Measurements from ENCODE around the gene PDPK1.
"Not testable (repeated sequence)": the region's sequence is repeated elsewhere in the genome, so short reads cannot be mapped to it uniquely, and the experiment has no call there.

Gene PDPK1

DNA sequence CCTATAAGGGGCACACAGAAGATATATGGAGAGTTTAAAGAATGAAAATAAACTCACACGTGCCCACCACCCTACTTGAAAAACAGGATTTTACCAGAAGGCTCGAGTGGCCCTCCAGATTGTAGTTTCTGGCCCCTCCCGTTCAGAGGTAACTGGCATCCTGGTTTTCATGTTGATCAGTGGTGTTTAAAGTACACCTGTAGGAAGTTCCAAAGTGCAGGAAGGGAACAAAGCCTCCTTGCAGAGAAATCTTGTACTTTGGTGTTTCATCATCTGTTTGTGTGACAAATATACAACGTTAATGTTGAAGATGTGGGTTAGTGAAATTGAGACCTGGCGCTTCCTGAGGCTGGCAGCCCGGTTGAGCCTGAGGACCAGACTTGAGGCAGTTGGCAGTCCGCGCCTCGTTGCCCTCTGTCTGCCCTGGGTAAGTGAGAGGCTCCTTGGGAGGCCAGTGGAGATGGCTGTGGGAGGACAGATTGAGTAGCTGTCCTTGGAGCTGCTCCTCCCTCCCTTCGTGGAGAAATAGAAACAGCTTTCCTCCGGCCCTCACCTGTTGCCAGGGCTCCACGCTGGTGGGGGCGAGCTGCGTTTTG lies 12.6 kb downstream of the PDPK1 start:
- H3K4me3 ChIP-seq (ENCODE audit: low read length); H3K9me3 ChIP-seq (ENCODE audit: control insufficient read depth, insufficient read depth, low read length); H3K27ac ChIP-seq (ENCODE audit: low read length); H3K27me3 ChIP-seq (ENCODE audit: control insufficient read depth, insufficient read depth, low read length); DNase-seq (ENCODE audit: low read depth, low spot score); H3K4me1 ChIP-seq (ENCODE audit: control insufficient read depth, insufficient read depth, low read length); H3K36me3 ChIP-seq (ENCODE audit: control insufficient read depth, insufficient read depth, low read length): not testable (repeated sequence)
- WGBS (ENCODE audit: insufficient coverage, insufficient read length): no CpG with 5 or more reads among the region's 14 CpGs

DNA sequence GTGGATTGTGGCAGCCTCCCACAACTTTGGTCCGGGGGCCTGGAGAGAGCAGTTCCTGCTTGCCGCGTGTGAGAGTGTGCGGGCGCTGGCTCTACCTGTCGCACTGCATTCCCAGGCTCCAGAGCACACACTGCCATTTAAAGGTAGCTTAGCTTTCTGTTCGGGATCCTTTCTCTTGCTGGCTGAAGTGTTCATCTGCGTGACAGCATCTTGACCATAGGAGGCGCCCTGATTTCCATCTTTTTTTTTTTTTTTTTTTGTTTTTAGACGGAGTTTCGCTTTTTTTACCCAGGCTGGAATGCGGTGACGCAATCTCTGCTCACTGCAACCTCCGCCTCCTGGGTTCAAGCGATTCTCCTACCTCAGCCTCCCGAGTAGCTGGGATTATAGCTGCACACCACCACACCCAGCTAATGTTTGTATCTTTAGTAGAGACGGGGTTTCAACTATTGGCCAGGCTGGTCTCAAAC lies 13.6 kb downstream of the PDPK1 start:
- not testable (repeated sequence) for H3K4me1 ChIP-seq (ENCODE audit: control insufficient read depth, insufficient read depth, low read length)

DNA sequence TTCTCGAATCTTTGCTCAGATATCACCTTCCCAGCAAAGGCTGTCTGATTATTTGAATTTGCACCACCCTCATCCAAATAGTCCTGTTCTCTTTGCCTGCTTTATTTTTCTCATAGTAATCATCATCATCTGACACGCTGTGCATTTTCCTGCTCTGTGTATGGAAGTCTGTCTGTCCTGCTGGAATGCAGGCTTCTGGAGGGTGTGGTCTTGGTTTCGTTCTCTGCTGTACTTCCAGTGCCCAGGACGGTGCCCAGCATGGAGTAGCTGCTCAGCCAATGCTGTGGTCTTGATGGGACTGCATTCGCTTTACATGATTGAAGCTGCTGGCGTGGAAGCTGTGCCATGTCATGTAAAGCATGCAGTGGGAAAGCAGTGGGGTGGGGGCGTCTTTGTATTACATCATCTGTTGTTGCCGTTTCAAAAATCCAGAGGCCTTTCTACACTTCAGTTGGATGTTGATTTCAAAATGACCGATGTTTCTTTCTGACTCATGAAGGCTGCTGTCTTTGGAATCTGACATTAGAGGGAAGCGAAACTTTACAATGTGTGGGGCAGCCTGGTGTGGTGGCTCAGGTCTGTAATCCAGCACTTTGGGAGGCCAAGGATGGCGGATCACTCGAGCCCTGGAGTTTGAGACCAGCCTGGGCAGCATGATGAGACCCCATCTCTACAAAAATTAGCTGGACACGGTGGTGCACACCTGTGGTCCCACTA lies 17.0 kb downstream of the PDPK1 start:
- DNase-seq (ENCODE audit: low read depth, low spot score); H3K27me3 ChIP-seq (ENCODE audit: control insufficient read depth, insufficient read depth, low read length); H3K36me3 ChIP-seq (ENCODE audit: control insufficient read depth, insufficient read depth, low read length); H3K4me1 ChIP-seq (ENCODE audit: control insufficient read depth, insufficient read depth, low read length); H3K27ac ChIP-seq (ENCODE audit: low read length); H3K4me3 ChIP-seq (ENCODE audit: low read length); H3K9me3 ChIP-seq (ENCODE audit: control insufficient read depth, insufficient read depth, low read length): not testable (repeated sequence)
- WGBS (ENCODE audit: insufficient coverage, insufficient read length): no CpG with 5 or more reads among the region's 13 CpGs

More for the DNA sequence above, 13.6 kb downstream of the PDPK1 start:
- H3K27ac ChIP-seq (ENCODE audit: low read length); H3K27me3 ChIP-seq (ENCODE audit: control insufficient read depth, insufficient read depth, low read length); H3K4me3 ChIP-seq (ENCODE audit: low read length); DNase-seq (ENCODE audit: low read depth, low spot score); H3K36me3 ChIP-seq (ENCODE audit: control insufficient read depth, insufficient read depth, low read length); H3K9me3 ChIP-seq (ENCODE audit: control insufficient read depth, insufficient read depth, low read length): not testable (repeated sequence)
- WGBS (ENCODE audit: insufficient coverage, insufficient read length): no CpG with 5 or more reads among the region's 17 CpGs

DNA sequence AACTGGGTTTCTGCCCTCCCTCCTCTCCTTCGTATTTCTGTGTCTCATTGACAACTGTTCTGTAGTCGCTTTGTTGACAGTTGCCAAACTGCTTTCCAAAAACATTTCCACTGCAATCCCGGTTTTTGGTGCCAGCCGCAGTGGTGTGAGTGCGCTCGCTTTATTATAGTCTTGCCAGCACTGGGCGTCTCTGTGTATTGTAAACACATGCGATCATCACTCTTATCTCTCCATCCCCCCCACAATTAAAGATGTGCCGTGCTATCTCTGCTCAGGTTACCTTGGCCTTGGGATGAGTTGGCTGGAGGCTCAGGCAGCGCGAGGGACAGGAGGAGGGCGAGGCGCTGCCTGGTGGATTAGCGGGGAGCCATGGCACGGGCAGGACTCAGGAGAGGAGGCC lies 19.3 kb downstream of the PDPK1 start:
- no CpG with 5 or more reads among the region's 15 CpGs for WGBS (ENCODE audit: insufficient coverage, insufficient read length)
- not testable (repeated sequence) for DNase-seq (ENCODE audit: low read depth, low spot score); H3K27ac ChIP-seq (ENCODE audit: low read length); H3K27me3 ChIP-seq (ENCODE audit: control insufficient read depth, insufficient read depth, low read length); H3K9me3 ChIP-seq (ENCODE audit: control insufficient read depth, insufficient read depth, low read length); H3K4me1 ChIP-seq (ENCODE audit: control insufficient read depth, insufficient read depth, low read length); H3K36me3 ChIP-seq (ENCODE audit: control insufficient read depth, insufficient read depth, low read length); H3K4me3 ChIP-seq (ENCODE audit: low read length)

DNA sequence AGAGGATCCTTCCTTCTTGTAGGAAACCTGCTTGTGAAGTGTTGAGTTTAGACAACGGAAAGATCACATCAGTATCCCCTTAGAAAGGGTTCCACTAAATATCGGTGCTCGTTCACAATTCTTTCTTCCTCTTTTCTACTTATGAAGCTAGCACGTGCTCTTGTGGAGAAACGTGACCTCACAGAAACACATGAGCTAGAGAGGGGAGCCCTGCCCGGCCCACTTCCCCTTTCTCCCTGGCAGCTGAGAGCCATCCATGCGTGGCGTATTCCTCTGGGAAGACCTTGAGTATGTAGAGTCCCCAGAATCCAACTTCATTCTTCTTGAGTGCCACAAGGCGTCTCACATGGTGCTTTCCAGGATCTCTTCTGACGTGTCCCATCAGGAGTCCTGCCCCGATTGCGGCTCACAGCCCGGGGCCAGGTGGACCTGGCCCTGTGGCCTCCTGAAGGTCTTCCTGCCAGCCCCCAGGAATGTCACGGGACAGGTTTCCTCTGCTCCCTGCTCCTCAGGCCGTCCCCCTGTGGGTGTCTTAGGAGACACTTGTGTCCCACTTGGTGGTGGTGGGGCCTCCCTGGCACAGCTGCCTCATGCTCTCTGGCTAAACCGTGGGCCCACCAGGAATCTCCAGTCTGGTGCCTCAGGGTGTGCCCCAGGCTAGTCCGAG lies 22.4 kb downstream of the PDPK1 start:
- not testable (repeated sequence) for H3K27ac ChIP-seq (ENCODE audit: low read length); H3K4me1 ChIP-seq (ENCODE audit: control insufficient read depth, insufficient read depth, low read length); H3K4me3 ChIP-seq (ENCODE audit: low read length); H3K27me3 ChIP-seq (ENCODE audit: control insufficient read depth, insufficient read depth, low read length); H3K36me3 ChIP-seq (ENCODE audit: control insufficient read depth, insufficient read depth, low read length); DNase-seq (ENCODE audit: low read depth, low spot score); H3K9me3 ChIP-seq (ENCODE audit: control insufficient read depth, insufficient read depth, low read length)
- no CpG with 5 or more reads among the region's 17 CpGs for WGBS (ENCODE audit: insufficient coverage, insufficient read length)

DNA sequence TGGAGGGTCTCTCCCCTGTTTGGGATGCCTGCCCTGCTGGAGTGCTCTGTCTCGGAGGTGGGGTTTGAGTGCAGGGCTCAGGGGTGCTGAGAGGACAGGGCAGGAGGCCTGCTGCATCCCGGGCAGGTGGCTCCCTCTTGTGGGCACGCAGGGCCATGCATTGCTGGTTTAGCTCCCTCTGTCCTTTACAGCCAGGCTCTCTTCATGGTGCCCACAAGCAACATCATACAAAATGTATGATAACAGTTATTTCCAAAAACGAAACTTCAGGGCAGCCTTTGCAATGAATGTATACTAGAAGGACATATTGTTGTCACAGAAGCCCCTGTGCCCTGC lies 22.9 kb downstream of the PDPK1 start:
- no CpG with 5 or more reads among the region's 4 CpGs for WGBS (ENCODE audit: insufficient coverage, insufficient read length)
- not testable (repeated sequence) for H3K4me3 ChIP-seq (ENCODE audit: low read length); H3K36me3 ChIP-seq (ENCODE audit: control insufficient read depth, insufficient read depth, low read length); H3K9me3 ChIP-seq (ENCODE audit: control insufficient read depth, insufficient read depth, low read length); DNase-seq (ENCODE audit: low read depth, low spot score); H3K27ac ChIP-seq (ENCODE audit: low read length); H3K4me1 ChIP-seq (ENCODE audit: control insufficient read depth, insufficient read depth, low read length); H3K27me3 ChIP-seq (ENCODE audit: control insufficient read depth, insufficient read depth, low read length)

DNA sequence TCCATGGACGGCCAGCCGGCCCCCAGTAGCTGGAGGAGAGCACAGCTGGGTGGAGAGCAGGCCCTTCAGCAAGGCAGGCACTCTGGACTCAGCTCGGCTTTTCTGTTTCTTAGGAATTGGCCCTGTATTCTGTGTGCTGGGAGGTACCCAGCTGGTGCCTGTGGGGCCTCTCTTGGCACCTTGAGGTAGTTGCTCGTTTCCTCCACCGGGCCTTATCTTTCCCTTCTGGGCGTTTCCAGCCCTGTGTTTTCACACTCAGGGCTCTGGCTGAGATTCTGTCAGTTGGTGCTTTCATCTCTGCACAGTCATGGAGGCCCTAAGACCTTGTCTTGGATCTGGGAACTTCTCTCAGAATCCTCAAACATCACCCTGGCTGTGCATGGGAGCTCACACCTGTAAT lies 29.7 kb downstream of the PDPK1 start:
- H3K4me3 ChIP-seq (ENCODE audit: low read length); H3K27me3 ChIP-seq (ENCODE audit: control insufficient read depth, insufficient read depth, low read length); DNase-seq (ENCODE audit: low read depth, low spot score); H3K27ac ChIP-seq (ENCODE audit: low read length); H3K36me3 ChIP-seq (ENCODE audit: control insufficient read depth, insufficient read depth, low read length); H3K9me3 ChIP-seq (ENCODE audit: control insufficient read depth, insufficient read depth, low read length); H3K4me1 ChIP-seq (ENCODE audit: control insufficient read depth, insufficient read depth, low read length): not testable (repeated sequence)
- no CpG with 5 or more reads among the region's 6 CpGs for WGBS (ENCODE audit: insufficient coverage, insufficient read length)

DNA sequence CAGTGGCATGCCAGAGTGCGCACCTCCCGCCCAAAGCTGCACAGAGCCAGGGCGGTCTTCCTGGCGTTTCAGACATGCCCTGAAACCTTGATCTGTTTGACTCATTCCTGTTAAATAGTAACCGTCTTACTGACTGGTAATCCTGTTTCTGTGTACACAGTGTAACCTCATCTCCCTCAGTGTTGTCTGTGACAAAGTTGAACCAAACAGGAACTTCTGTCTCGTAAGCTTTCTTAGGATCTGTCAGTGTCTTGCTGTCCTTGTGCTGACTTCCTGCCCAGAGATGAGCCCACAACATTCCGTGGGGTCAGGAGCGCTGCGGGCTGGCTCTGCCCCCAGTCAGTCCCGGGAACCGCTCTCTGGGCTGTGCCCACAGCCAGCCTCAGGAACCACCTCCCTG lies 30.8 kb downstream of the PDPK1 start:
- H3K9me3 ChIP-seq (ENCODE audit: control insufficient read depth, insufficient read depth, low read length); H3K4me3 ChIP-seq (ENCODE audit: low read length); H3K27ac ChIP-seq (ENCODE audit: low read length); H3K4me1 ChIP-seq (ENCODE audit: control insufficient read depth, insufficient read depth, low read length); DNase-seq (ENCODE audit: low read depth, low spot score); H3K27me3 ChIP-seq (ENCODE audit: control insufficient read depth, insufficient read depth, low read length); H3K36me3 ChIP-seq (ENCODE audit: control insufficient read depth, insufficient read depth, low read length): not testable (repeated sequence)
- WGBS (ENCODE audit: insufficient coverage, insufficient read length): no CpG with 5 or more reads among the region's 11 CpGs

DNA sequence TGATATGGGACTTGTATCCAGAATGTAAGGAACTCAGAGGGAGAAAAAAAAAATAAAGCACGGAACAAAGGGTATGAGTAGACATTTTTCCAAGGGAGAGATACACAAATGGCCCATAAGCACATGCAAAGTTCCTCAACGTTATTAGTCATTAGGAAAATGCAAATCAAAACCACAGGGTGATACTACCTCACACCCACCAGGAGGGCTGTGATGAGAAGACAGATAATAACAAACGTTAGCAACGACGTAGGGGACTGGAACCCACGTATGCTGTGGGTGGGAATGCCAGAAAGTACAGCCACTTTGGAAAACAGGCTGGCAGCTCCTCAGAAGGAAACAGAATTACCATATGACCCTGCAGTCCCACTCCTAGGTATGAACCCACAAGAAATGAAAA lies 34.9 kb downstream of the PDPK1 start:
- H3K27ac ChIP-seq (ENCODE audit: low read length); H3K36me3 ChIP-seq (ENCODE audit: control insufficient read depth, insufficient read depth, low read length); H3K27me3 ChIP-seq (ENCODE audit: control insufficient read depth, insufficient read depth, low read length); DNase-seq (ENCODE audit: low read depth, low spot score); H3K4me1 ChIP-seq (ENCODE audit: control insufficient read depth, insufficient read depth, low read length); H3K4me3 ChIP-seq (ENCODE audit: low read length); H3K9me3 ChIP-seq (ENCODE audit: control insufficient read depth, insufficient read depth, low read length): not testable (repeated sequence)
- WGBS (ENCODE audit: insufficient coverage, insufficient read length): no CpG with 5 or more reads among the region's 6 CpGs

DNA sequence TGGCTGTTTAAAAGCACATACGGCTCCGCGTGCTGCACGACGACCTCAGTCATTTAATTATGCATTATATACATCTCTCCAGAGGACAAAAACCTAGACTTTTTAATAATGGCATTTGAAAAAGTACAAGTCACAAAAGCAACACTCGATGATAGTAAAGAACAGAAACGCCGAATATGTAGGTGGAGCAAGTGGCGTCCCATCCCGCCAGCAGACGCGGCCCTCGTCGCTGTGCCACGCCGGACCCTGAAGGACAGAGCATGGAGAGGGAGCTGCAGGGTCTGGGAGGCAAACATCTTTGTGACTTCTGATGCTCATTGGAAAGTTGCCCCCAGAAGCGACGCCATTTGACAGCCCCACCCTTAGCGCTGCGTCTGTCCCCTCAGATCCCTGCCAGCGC lies 38.0 kb downstream of the PDPK1 start:
- WGBS (ENCODE audit: insufficient coverage, insufficient read length): no CpG with 5 or more reads among the region's 21 CpGs
- not testable (repeated sequence) for DNase-seq (ENCODE audit: low read depth, low spot score); H3K4me3 ChIP-seq (ENCODE audit: low read length); H3K4me1 ChIP-seq (ENCODE audit: control insufficient read depth, insufficient read depth, low read length); H3K9me3 ChIP-seq (ENCODE audit: control insufficient read depth, insufficient read depth, low read length); H3K36me3 ChIP-seq (ENCODE audit: control insufficient read depth, insufficient read depth, low read length); H3K27ac ChIP-seq (ENCODE audit: low read length); H3K27me3 ChIP-seq (ENCODE audit: control insufficient read depth, insufficient read depth, low read length)

DNA sequence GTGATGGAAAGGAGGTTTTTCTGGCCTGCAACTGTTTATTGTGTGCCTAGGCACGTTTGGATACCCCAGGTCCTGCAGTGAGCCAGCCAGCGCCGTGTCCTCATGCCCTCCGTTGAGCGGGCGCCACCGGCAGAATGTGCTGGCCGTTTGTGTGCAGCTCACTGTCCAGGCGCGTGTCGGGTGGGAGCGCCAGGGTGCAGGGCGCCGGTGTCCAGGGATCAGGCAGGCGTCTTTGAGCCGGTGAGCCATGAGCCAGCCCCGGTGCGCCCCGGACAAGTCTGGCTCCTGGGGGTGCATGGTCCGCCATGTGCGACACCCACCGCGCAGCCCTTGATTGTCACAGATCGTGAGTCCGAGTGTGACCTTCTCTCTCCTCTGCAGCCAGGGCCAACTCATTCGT lies 39.2 kb downstream of the PDPK1 start:
- not testable (repeated sequence) for H3K9me3 ChIP-seq (ENCODE audit: control insufficient read depth, insufficient read depth, low read length); H3K4me3 ChIP-seq (ENCODE audit: low read length); H3K27me3 ChIP-seq (ENCODE audit: control insufficient read depth, insufficient read depth, low read length); H3K27ac ChIP-seq (ENCODE audit: low read length); DNase-seq (ENCODE audit: low read depth, low spot score); H3K36me3 ChIP-seq (ENCODE audit: control insufficient read depth, insufficient read depth, low read length); H3K4me1 ChIP-seq (ENCODE audit: control insufficient read depth, insufficient read depth, low read length)
- WGBS (ENCODE audit: insufficient coverage, insufficient read length): no CpG with 5 or more reads among the region's 26 CpGs

All from iPS DF 6.9 (cell line).